DND-41 (cell line): ENCODE measurements around the gene MYCBPAP.

Source experiments
- EZH2 ChIP-seq: IDR thresholded peaks from 3 replicates; pipeline ENCODE4 v1.6.1; 2012; ENCODE audit warnings: borderline replicate concordance, low read depth, mild to moderate bottlenecking, moderate library complexity, low read length, inconsistent platforms; ENCODE audit not compliant: severe bottlenecking
- TF ChIP-seq, protein P1 (sequence below): IDR thresholded peaks from 2 replicates; pipeline ENCODE4 v1.5.1; 2012; ENCODE audit warnings: borderline replicate concordance, low read length, moderate library complexity, mild to moderate bottlenecking; ENCODE audit not compliant: poor library complexity, severe bottlenecking; ENCODE audit errors: extremely low read depth

DNA sequence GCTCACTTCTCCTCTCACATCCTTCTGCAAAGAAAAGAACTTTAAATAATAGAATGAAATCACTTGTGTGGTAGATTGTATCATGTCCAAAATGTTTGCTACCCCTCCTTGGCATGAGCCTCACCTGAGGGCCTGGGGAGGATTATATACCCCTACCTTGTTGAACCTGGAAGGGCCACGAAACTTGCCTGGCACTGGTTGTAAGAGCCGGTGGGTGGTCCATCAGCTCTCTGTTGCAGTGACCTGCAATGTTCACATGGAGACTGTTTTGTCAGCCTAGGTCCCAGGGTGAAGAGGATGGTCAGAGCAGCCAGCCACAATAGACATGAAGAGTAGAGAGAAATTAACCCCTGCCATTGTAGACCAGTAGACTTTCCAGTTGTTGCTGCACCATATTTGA is 19.4 kb upstream of the MYCBPAP start:
- TF ChIP-seq, protein P1, sequence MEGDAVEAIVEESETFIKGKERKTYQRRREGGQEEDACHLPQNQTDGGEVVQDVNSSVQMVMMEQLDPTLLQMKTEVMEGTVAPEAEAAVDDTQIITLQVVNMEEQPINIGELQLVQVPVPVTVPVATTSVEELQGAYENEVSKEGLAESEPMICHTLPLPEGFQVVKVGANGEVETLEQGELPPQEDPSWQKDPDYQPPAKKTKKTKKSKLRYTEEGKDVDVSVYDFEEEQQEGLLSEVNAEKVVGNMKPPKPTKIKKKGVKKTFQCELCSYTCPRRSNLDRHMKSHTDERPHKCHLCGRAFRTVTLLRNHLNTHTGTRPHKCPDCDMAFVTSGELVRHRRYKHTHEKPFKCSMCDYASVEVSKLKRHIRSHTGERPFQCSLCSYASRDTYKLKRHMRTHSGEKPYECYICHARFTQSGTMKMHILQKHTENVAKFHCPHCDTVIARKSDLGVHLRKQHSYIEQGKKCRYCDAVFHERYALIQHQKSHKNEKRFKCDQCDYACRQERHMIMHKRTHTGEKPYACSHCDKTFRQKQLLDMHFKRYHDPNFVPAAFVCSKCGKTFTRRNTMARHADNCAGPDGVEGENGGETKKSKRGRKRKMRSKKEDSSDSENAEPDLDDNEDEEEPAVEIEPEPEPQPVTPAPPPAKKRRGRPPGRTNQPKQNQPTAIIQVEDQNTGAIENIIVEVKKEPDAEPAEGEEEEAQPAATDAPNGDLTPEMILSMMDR = no peak
- TF ChIP-seq EZH2 = no peak
